HG03520 (cell line): Measurements from ENCODE around the gene TBC1D2.

ENCODE experiments used
- ATAC-seq: cut with Tn5 transposase; IDR thresholded peaks from one replicate; pipeline ENCODE4 v1.9.1; 2021; ENCODE audit warnings: mild to moderate bottlenecking, moderate library complexity; ENCODE audit not compliant: unreplicated experiment

TBC1D2 gene

GRCh38 chr9:98192503-98193335 lies 62.7 kb downstream of the TBC1D2 start, which contains the start of gene CORO2A:
TSS of gene CORO2A (minus strand) at chr9:98192637. CDS start at chr9:98157660, 34,977 bp downstream.
- peak; percentile 49 for ATAC-seq

GRCh38 chr9:98191671-98192502 lies 63.6 kb downstream of the TBC1D2 start:
- peak; percentile 21 for ATAC-seq

- ATAC-seq, result no peak
These were observed 64.3 kb downstream of the TBC1D2 start for GRCh38 chr9:98191181-98191608.

- ATAC-seq, result no peak
These were observed 64.7 kb downstream of the TBC1D2 start for GRCh38 chr9:98190757-98191105.

- no peak for ATAC-seq
These were observed 66.0 kb downstream of the TBC1D2 start for GRCh38 chr9:98189412-98189811.

GRCh38 chr9:98187926-98188325 lies 67.5 kb downstream of the TBC1D2 start:
- ATAC-seq, result no peak

GRCh38 chr9:98186236-98186635 lies 69.2 kb downstream of the TBC1D2 start:
- ATAC-seq, result no peak

- no peak for ATAC-seq
These were observed 69.8 kb downstream of the TBC1D2 start for GRCh38 chr9:98185611-98186171.

- no peak for ATAC-seq
These were observed 70.4 kb downstream of the TBC1D2 start for GRCh38 chr9:98185021-98185567.

GRCh38 chr9:98184326-98184725 lies 71.1 kb downstream of the TBC1D2 start:
- ATAC-seq, result no peak

GRCh38 chr9:98182889-98183599 lies 72.4 kb downstream of the TBC1D2 start:
- no peak for ATAC-seq

- ATAC-seq, result no peak
These were observed 73.2 kb downstream of the TBC1D2 start for GRCh38 chr9:98182069-98182820.

GRCh38 chr9:98181746-98182068 lies 73.7 kb downstream of the TBC1D2 start:
- no peak for ATAC-seq

- no peak for ATAC-seq
These were observed 74.5 kb downstream of the TBC1D2 start for GRCh38 chr9:98180996-98181395.

GRCh38 chr9:98178874-98179850 lies 76.3 kb downstream of the TBC1D2 start:
- ATAC-seq, result no peak

- no peak for ATAC-seq
These were observed 78.8 kb downstream of the TBC1D2 start for GRCh38 chr9:98176391-98177259.

- no peak for ATAC-seq
These were observed 79.7 kb downstream of the TBC1D2 start for GRCh38 chr9:98175762-98176161.

- ATAC-seq, result no peak
These were observed 80.3 kb downstream of the TBC1D2 start for GRCh38 chr9:98175028-98175569.
